LHCN-M2 (cell line): ENCODE data around the gene CEP250. TPM values are rescaled to one million over a fixed set of nuclear protein-coding genes. Genes with fewer than 3 reads are reported as not detected.
"Not testable (repeated sequence)": the region's sequence is repeated elsewhere in the genome, so short reads cannot be mapped to it uniquely, and the experiment has no call there.

Source experiments
- DNase-seq: peaks from one replicate; pipeline ENCODE4 v3.0.0-alpha.2; 2012; ENCODE audit warnings: low read depth
- total RNA-seq: library from RNA; depleted of rRNA; stranded (reverse); fragments of >200 nt; gene quantifications from 2 replicates; pipeline ENCODE4 v1.2.3, GENCODE V29; 2014

The CEP250 gene
- total RNA-seq, 1 experiment from 2014 or later: 64.0 TPM

GRCh38 chr20:35496481-35496880 lies 41.1 kb downstream of the CEP250 start:
- DNase-seq: no peak

GRCh38 chr20:35497320-35497719 lies 41.9 kb downstream of the CEP250 start:
- no peak for DNase-seq

GRCh38 chr20:35497780-35498189 lies 42.4 kb downstream of the CEP250 start:
- peak; percentile 75 for DNase-seq

- DNase-seq: no peak
Measured at GRCh38 chr20:35499271-35499670, 43.9 kb downstream of the CEP250 start.

- DNase-seq: no peak
Measured at GRCh38 chr20:35502352-35502751, 47.0 kb downstream of the CEP250 start.

- DNase-seq: no peak
Measured at GRCh38 chr20:35503281-35503680, 47.9 kb downstream of the CEP250 start.

- no peak for DNase-seq
Measured at GRCh38 chr20:35503841-35504561, 48.6 kb downstream of the CEP250 start.

- no peak for DNase-seq
Measured at GRCh38 chr20:35504751-35505150, 49.4 kb downstream of the CEP250 start.

GRCh38 chr20:35506179-35506578 lies 50.8 kb downstream of the CEP250 start:
- no peak for DNase-seq

GRCh38 chr20:35506872-35507638 lies 51.7 kb downstream of the CEP250 start:
- peak; percentile 17 for DNase-seq

- no peak for DNase-seq
Measured at GRCh38 chr20:35508493-35509218, 53.3 kb downstream of the CEP250 start.

- DNase-seq: no peak
Measured at GRCh38 chr20:35510951-35511735, 55.7 kb downstream of the CEP250 start.

- peak; percentile 16 for DNase-seq
Measured at GRCh38 chr20:35511814-35512420, 56.5 kb downstream of the CEP250 start.

GRCh38 chr20:35514371-35514932 lies 59.1 kb downstream of the CEP250 start:
- DNase-seq: no peak

- no peak for DNase-seq
Measured at GRCh38 chr20:35515341-35515740, 59.9 kb downstream of the CEP250 start.

- DNase-seq: peak; percentile 81
Measured at GRCh38 chr20:35515949-35516645, 60.7 kb downstream of the CEP250 start.

- DNase-seq: no peak
Measured at GRCh38 chr20:35517125-35517524, 61.7 kb downstream of the CEP250 start.

- DNase-seq: not testable (repeated sequence)
Measured at GRCh38 chr20:35517767-35518166, 62.4 kb downstream of the CEP250 start.

- DNase-seq: no peak
Measured at GRCh38 chr20:35518955-35519354, 63.6 kb downstream of the CEP250 start.

- DNase-seq: peak; percentile 15
Measured at GRCh38 chr20:35523298-35523888, 68.0 kb downstream of the CEP250 start.
